Activated CD8-positive, alpha-beta memory T cell treated with anti-CD3 and anti-CD28 coated beads for 1 hour (primary cell): Measurements from ENCODE around the gene TNRC6C.
"Not testable (repeated sequence)": the region's sequence is repeated elsewhere in the genome, so short reads cannot be mapped to it uniquely, and the experiment has no call there.

Source experiments
- DNase-seq, 2 donors: peaks; one replicate each; pipeline ENCODE4 v3.0.0-alpha.2; 2020; ENCODE audit warnings: low read depth in 1 of 2; ENCODE audit errors: extremely low read depth in 1 of 2

TNRC6C gene

GRCh38 chr17:77929871-77930436 is 28.5 kb upstream of the TNRC6C start:
- no peak for DNase-seq

- DNase-seq: no peak
Observed at GRCh38 chr17:77930780-77931768, 27.4 kb upstream of the TNRC6C start.

GRCh38 chr17:77933777-77934398 is 24.6 kb upstream of the TNRC6C start:
- DNase-seq: no peak

GRCh38 chr17:77935121-77935571 is 23.4 kb upstream of the TNRC6C start:
- no peak for DNase-seq

- DNase-seq: not testable (repeated sequence)
Observed at GRCh38 chr17:77935744-77936143, 22.8 kb upstream of the TNRC6C start.

- no peak for DNase-seq
Observed at GRCh38 chr17:77936881-77937280, 21.6 kb upstream of the TNRC6C start.

GRCh38 chr17:77941004-77941403 is 17.5 kb upstream of the TNRC6C start:
- no peak for DNase-seq

- no peak for DNase-seq
Observed at GRCh38 chr17:77942112-77942988, 16.2 kb upstream of the TNRC6C start.

GRCh38 chr17:77943971-77944370 is 14.5 kb upstream of the TNRC6C start:
- DNase-seq: no peak

- no peak for DNase-seq
Observed at GRCh38 chr17:77944390-77945222, 13.9 kb upstream of the TNRC6C start.

- no peak for DNase-seq
Observed at GRCh38 chr17:77946900-77947645, 11.4 kb upstream of the TNRC6C start.

- DNase-seq: no peak
Observed at GRCh38 chr17:77948690-77949114, 9.8 kb upstream of the TNRC6C start.

- no peak for DNase-seq
Observed at GRCh38 chr17:77951123-77951522, 7.4 kb upstream of the TNRC6C start.

GRCh38 chr17:77952368-77952767 is 6.1 kb upstream of the TNRC6C start:
- DNase-seq: no peak

- DNase-seq: no peak
Observed at GRCh38 chr17:77957235-77957856, 1.2 kb upstream of the TNRC6C start.

- DNase-seq: no peak
Observed at GRCh38 chr17:77958716-77959125, 218 bp downstream of the TNRC6C start.

GRCh38 chr17:77959126-77959925 is 823 bp downstream of the TNRC6C start:
- DNase-seq: no peak
